Activated gamma-delta T cell (primary cell): Measurements from ENCODE around the gene CTSA.

Experiments
- DNase-seq: peaks from one replicate; lab custom pipeline; 2025; lab: John Stamatoyannopoulos, UW

The CTSA gene

DNA sequence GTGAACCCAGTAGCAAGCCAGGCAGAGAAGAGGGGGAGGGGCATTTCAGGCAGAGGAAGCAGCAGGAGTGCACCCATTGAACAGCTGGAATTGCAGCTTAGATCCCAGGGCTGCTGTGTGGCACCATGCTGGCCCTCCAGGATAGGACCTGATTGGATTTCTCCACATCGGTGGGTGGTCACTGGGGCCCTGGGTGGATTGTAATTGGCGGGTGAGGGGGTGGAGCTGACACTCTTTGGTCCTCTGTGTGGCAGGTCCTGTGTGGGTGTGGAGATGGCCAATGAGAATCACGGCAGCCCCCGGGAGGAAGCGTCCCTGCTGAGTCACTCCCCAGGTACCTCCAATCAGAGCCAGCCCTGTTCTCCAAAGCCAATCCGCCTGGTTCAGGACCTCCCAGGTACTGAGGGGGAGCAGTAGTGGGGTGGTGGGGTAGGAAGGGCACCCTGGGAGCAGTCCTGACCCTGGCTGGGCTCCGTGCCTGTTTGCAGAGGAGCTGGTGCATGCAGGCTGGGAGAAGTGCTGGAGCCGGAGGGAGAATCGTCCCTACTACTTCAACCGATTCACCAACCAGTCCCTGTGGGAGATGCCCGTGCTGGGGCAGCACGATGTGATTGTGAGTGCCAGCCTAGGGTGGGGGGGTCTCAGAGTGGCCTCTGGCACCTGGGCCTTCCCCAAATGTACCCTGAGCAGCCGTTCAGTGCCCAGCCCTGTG lies 47.7 kb downstream of the CTSA start:
- DNase-seq, result no peak

DNA sequence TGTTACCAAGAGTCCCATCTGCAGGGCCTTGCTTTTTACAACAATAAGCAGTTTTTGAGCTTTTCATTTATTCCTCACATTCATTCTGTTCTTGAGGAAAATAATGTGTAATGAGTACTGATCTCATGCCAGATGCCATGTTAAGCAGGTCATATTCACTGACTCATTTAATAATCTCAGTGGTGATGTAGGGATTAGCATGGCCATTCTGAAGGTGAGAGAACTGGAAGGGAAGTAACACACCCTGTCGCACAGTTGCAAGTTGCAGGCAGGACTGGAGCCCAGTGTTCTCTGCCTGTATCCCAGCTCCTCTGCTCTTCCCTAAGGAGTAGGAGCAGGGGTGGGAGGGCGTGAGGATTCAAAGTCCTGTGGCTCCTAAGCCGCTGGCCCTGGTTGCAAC lies 48.9 kb downstream of the CTSA start:
- no peak for DNase-seq

DNA sequence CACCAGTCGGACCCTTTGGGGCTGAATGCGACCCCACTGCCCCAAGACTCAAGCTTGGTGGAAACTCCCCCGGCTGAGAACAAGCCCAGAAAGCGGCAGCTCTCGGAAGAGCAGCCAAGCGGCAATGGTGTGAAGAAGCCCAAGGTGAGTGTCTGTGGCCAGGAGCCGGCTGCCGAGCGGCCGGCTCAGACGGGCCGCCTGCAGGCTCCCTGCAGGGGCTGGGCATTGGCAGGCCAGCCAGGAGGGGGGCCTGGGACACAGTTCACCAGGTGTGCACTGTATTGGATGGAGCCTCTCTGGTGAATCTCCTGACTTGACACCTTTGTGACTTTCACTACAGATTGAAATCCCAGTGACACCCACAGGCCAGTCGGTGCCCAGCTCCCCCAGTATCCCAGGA lies 49.3 kb downstream of the CTSA start:
- no peak for DNase-seq

DNA sequence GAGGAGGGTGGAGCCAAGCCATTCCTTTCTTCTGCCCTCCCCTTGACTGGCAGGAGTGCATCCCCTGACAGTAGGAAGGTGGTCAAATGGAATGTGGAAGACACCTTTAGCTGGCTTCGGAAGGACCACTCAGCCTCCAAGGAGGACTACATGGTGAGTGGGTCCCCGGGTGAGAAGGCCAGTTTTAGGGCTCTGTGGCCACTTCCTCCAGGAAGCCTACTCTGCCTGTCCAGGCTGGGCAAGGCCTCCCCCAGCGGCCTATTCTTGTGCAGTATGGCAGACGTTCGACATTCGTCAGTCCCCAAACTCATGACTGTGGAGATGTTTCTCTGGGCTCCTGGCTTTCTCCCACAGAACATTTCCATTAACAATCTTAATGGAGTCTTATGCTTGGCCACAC lies 52.5 kb downstream of the CTSA start:
- DNase-seq, result no peak

DNA sequence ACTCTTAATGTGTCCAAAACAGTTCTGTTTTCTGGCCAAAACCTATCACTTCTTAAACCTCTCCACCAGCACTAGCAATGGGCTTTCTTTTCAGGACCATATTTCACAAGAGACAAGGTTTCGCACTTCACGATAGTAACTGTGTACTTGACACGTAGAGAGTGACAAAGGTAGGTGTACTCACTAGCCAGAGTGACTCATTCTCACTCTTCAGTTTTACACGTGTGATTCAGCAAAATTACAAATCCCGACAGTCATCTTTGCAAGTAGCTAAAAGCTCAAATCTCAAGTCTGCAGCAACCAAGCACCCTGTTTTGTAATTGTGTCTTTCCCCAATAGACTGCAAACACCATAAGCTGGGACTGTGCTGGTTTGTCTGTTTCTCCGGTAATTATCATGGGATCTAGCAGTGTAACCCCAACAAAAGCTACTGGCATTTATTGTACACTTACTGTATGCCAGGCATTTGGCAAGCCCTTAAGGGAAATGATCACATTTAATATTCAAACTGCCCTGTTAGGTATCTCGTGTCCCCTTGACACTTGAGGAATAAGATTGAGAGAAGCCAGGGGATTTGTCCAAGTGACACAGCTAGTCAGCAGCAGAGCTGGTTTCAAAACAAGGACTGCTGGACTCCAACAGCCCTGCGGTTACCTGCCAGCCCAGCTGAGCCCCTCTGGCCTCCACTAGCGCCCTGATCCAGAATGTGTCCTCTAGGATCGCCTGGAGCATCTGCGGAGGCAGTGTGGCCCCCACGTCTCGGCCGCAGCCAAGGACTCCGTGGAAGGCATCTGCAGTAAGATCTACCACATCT lies 53.2 kb downstream of the CTSA start:
- DNase-seq, result no peak

DNA sequence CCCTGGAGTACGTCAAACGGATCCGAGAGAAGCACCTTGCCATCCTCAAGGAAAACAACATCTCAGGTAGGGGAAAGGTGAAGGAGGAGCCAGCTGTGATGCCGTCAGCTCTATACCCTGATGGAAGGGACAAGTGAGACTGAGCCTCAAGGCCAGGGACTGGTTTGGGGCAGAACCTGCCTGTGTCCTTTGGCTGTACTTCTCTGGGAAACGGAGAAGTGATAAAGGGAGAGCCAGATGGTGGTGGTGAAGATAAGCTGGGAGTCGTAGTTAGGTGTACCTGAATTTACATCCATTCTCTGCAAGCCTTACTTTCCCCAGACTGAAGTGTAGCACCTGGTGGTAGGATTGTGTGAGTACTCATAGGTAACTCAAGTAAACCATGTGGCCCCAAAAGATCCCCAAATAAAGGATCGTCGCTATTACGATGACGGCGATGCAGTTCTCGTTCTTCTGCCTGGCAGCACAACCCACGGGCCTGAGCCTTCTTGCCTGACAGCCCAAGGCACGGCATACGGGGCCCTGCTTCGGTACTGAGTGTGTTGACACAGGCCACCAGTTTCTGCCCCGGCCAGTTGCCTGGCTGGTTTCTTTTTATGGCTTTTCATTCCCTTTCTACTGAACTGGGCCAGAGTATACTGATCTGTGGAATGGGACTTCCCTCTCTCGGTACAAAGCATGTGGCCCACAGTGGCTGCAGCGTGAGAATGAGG lies 54.0 kb downstream of the CTSA start:
- DNase-seq, result no peak

DNA sequence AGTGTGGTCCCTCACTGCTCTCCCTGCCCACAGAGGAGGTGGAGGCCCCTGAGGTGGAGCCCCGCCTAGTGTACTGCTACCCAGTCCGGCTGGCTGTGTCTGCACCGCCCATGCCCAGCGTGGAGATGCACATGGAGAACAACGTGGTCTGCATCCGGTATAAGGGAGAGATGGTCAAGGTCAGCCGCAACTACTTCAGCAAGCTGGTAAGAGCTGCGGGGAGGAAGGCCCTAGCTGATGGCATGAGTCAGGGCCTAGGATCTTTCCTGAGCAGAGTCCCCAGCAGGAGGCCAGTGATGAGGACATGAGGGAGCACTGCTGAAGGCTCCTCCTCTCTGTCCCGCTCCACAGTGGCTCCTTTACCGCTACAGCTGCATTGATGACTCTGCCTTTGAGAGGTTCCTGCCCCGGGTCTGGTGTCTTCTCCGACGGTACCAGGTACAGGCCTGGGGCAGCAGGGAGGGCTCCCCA lies 54.6 kb downstream of the CTSA start:
- DNase-seq, result no peak

DNA sequence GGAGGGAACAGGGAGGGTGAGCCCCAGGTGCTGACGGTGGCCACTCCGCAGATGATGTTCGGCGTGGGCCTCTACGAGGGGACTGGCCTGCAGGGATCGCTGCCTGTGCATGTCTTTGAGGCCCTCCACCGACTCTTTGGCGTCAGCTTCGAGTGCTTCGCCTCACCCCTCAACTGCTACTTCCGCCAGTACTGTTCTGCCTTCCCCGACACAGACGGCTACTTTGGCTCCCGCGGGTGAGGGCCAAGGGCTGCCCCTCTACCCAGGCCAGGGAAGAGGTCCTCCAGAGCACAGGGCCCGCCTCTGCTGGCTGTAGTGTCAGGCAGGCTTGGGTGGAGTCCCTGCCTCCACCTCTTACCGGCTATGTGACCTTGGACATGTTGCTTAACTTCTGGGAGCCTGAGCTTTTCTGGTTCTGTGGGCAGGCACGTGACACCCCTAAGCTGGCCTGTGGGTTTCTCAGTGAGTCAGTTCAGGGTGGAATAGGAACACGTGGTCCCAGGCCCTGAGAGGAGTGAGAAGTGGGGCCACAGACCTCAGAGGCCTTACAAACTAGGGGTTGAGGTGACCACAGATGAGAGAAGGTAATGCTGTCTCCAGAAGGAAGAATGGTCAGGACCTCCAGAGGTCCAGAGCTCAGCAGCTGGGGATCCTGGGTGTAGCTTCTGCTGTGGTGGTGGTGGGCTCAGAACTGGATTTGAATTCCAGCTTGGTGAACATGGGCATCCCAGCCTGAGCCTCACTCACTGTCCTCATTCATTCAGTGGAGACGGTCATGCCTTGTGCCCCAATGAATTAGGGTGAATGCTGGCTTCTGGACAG lies 55.2 kb downstream of the CTSA start:
- DNase-seq, result no peak

DNA sequence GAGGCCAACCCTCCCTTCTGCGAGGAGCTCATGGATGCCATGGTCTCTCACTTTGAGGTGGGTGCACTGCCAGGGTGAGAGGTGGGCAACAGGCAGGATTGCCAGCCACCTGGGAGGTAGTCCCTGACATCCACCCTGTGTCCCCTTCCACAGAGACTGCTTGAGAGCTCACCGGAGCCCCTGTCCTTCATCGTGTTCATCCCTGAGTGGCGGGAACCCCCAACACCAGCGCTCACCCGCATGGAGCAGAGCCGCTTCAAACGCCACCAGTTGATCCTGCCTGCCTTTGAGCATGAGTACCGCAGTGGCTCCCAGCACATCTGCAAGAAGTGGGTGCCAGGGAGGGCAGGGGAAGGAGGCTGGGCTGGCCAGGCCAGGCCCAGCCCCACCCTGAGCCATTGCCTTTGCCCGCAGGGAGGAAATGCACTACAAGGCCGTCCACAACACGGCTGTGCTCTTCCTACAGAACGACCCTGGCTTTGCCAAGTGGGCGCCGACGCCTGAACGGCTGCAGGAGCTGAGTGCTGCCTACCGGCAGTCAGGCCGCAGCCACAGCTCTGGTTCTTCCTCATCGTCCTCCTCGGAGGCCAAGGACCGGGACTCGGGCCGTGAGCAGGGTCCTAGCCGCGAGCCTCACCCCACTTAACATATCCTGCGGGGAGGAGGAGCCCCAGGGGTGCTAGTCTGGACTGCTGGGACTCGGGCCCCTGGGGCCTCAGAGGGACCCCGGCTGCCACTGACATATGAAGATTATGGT lies 56.2 kb downstream of the CTSA start:
- no peak for DNase-seq

DNA sequence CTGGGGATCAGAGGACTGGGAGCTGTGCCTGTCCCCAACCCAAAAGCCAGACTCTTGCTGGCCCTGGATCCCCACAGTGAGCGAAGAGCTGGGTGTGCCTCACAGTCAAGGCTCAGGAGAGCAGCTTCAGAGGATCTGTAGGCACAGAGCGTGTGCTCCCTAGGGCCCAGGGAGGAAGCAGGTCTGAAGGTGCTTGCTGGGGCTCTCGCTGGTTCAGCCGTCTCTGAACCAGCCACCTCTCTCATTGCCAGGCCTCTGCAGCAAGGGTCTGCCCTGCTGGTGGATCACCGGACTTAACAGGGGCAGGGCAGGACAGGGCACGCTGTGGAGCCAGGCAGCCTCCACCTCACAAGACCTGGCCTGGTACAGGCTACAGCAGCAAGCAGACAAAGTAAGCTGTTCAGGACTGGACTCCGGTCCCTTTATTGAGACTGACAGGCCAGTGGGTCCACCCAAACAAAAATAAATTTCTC lies 57.2 kb downstream of the CTSA start:
- DNase-seq, result no peak
